Activated CD4-positive, alpha-beta memory T cell treated with anti-CD3 and anti-CD28 coated beads for 36 hours (primary cell): ENCODE data around the gene MICAL1. TPM values are rescaled to one million over a fixed set of nuclear protein-coding genes. Genes with fewer than 3 reads are reported as not detected.

Experiments
- CTCF ChIA-PET: fragments of 350-600 bp; sonication (Branson Sonifier 250); formaldehyde crosslinking; loops from one replicate; lab custom pipeline; 2021; ENCODE audit warnings: antibody characterized with exemption, inconsistent platforms; lab: Charles Lee
- POLR2A ChIA-PET: fragments of 350-600 bp; sonication (Branson Sonifier 250); formaldehyde crosslinking; loops from one replicate; lab custom pipeline; 2021; ENCODE audit warnings: antibody characterized with exemption; lab: Charles Lee
- DNase-seq: peaks from one replicate; pipeline ENCODE4 v3.0.0-alpha.2; 2020
- H3K27ac Mint-ChIP-seq: one replicate; pipeline ENCODE4 v1.8.0; 2021; ENCODE audit warnings: mixed read lengths
- H3K27me3 Mint-ChIP-seq: one replicate; pipeline ENCODE4 v1.8.0; 2021; ENCODE audit warnings: mixed read lengths
- H3K36me3 Mint-ChIP-seq: one replicate; pipeline ENCODE4 v1.8.0; 2021; ENCODE audit warnings: mixed read lengths
- H3K4me1 Mint-ChIP-seq: one replicate; pipeline ENCODE4 v1.8.0; 2021; ENCODE audit warnings: low read depth, mixed read lengths
- H3K4me3 Mint-ChIP-seq: one replicate; pipeline ENCODE4 v1.8.0; 2021; ENCODE audit warnings: mild to moderate bottlenecking, mixed read lengths
- H3K9me3 Mint-ChIP-seq: one replicate; pipeline ENCODE4 v1.8.0; 2021; ENCODE audit warnings: mixed read lengths
- intact Hi-C: fragments of 100-400 bp; cut with micrococcal nuclease; formaldehyde crosslinking; loops from one replicate; pipeline ENCODE4 v1.15.1; 2023
- total RNA-seq, 2 experiments: library from RNA; stranded (reverse); gene quantifications; one replicate each; pipeline ENCODE4 v1.2.3, GENCODE V29; 2021

Gene MICAL1
- total RNA-seq, 2 experiments from 2014 or later: 39.4 to 45.0 TPM

DNA sequence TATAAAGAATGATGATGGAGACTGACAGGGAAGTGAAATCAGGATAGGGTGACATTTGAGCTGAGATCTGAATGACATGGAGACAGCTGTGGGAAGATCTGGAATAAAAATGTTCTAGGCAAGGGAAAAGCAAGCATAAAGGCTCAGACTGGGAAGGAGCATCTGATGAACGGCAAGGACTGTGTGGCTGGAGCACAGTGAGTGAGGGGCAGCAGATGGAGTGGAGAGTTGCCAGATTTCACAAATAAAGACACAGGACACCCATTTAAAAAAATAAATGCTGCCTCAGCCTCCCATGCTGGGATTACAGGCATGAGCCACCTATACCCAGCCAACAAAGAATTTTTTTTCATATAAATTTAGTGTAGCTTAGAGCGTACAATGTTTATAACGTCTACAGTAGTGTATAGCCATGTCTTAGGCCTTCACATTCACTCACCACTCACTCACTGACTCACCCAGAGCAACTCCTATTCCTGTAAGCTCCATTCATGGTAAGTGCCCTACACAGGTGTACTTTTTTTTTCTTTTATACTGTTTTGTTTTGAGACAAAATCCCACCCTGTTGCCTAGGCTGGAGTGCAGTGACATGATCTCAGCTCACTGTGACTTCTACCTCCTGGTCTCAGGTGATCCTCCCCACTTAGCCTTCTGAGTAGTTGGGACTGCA lies 29.8 kb upstream of the MICAL1 start:
- Mint-ChIP-seq H3K9me3 (no peaks in the 10 kb centered on the region), H3K27ac (peak overlapping the region; percentile 35)
- DNase-seq: no peak

DNA sequence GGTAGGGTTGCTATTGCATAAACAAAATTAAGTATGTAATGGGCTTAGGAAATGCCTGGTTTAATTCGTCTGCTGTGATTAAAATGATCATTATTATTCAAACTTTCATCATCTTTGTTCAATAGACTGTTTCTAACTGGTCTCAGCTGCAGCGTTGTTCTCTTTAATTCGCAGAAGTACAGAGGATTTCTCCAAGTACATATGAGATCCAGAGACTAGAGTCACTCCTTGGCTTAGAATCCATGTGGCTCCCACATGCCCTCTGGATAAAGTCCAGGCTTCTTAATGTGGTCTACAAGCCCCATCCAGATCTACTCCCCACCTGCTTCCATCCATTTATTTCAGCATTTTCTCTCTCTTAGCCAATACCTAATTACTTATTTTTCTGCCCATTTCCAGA lies 28.6 kb upstream of the MICAL1 start:
- intact Hi-C loops: loop anchor here (5.0 to 10.0 kb wide), 4 partner anchors 33 to 1529 kb away; partner anchors contain the start of gene SEC63
- Mint-ChIP-seq H3K4me1 (peaks cover 38% of the 10 kb centered on the region), H3K27ac (no peak overlapping the region), H3K4me3 (peak overlapping the region; percentile 65), H3K27me3 (no peaks in the 10 kb centered on the region), H3K9me3 (no peaks in the 10 kb centered on the region), H3K36me3 (peaks cover 23% of the 10 kb centered on the region)
- POLR2A ChIA-PET: no interaction called here
- no peak for DNase-seq
- CTCF ChIA-PET: no interaction called here

More for the DNA sequence above, 29.8 kb upstream of the MICAL1 start:
- Mint-ChIP-seq H3K36me3 (peaks cover 16% of the 10 kb centered on the region), H3K4me1 (peaks cover 34% of the 10 kb centered on the region), H3K27me3 (no peaks in the 10 kb centered on the region), H3K4me3 (no peak overlapping the region)
- intact Hi-C loops: loop anchor here (10.0 kb wide), 1 partner anchor 1531 kb away; the partner anchor contains the start of gene SEC63
- POLR2A ChIA-PET: no interaction called here
- CTCF ChIA-PET: no interaction called here

GRCh38 chr6:109483735-109484057 lies 28.1 kb upstream of the MICAL1 start:
- Mint-ChIP-seq H3K27ac (peak overlapping the region; percentile 44), H3K9me3 (no peaks in the 10 kb centered on the region), H3K4me1 (peaks cover 42% of the 10 kb centered on the region), H3K27me3 (no peaks in the 10 kb centered on the region), H3K36me3 (peaks cover 27% of the 10 kb centered on the region), H3K4me3 (peak overlapping the region; percentile 65)
- intact Hi-C loops: loop anchor here (1.0 to 10.0 kb wide), 10 partner anchors 8 to 1529 kb away; partner anchors contain the start of genes CDC40, CEP57L1, PPIL6 and SEC63
- ChIA-PET POLR2A (no interaction called here), CTCF (interaction anchor here (1.8 kb wide), 1 partner anchor 556 kb away, joined by 5 read pairs; no protein-coding TSS in a partner anchor)
- no peak for DNase-seq

- Mint-ChIP-seq H3K4me3 (peak within 1 kb of the TSS; percentile 96), H3K9me3 (no peaks in the 10 kb centered on the region), H3K36me3 (peaks cover 30% of the 10 kb centered on the region), H3K27ac (peak within 1 kb of the TSS; percentile 90), H3K27me3 (no peaks in the 10 kb centered on the region), H3K4me1 (peaks cover 48% of the 10 kb centered on the region)
- POLR2A ChIA-PET: interaction anchor here (0.5 to 2.5 kb wide), 11 partner anchors 8 to 1627 kb away, joined by 3 to 13 read pairs (median 5); partner anchors contain the start of genes CD164, MICAL1 and SMPD2
- intact Hi-C loops: loop anchor here (1.0 to 10.0 kb wide), 10 partner anchors 8 to 1528 kb away; partner anchors contain the start of genes CDC40, CEP57L1, PPIL6 and SEC63
- peak; percentile 93 for DNase-seq
- CTCF ChIA-PET: interaction anchor here (0.7 to 1.8 kb wide), 4 partner anchors 42 to 557 kb away, joined by 3 to 8 read pairs (median 6); partner anchors contain the start of genes CD164, PPIL6 and SMPD2
These were observed 27.5 kb upstream of the MICAL1 start, which contains the start of gene ZBTB24 for GRCh38 chr6:109482905-109483734. ZBTB24 (minus strand) TSS chr6:109483219; CDS start chr6:109482026, 1,193 bp downstream.

DNA sequence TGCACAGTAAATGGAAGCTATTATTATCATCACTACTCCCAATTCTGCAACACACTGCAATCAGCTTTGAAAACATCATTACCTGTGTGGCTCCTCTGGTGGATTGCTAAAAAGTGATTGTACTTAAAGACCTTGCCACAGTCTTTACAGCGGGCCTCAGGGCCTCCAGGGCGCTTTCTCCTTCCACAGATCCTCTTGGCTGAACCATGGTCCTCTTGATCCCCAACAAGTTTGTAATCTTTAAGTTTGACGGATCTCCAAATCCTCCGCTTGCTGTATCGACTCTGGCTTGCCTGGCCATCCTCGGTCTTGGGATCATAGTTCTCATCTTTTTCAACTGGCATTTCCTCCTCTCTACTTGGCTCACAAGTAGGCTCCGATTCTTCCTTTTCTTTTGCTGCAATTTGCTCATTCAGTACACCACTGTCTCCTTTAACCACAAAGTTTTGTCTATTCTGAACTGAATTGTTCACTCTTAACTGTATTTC lies 25.5 kb upstream of the MICAL1 start:
- no peak for DNase-seq
- Mint-ChIP-seq H3K4me3 (peak overlapping the region; percentile 96), H3K27ac (peak overlapping the region; percentile 90), H3K4me1 (peaks cover 66% of the 10 kb centered on the region), H3K9me3 (no peaks in the 10 kb centered on the region), H3K27me3 (no peaks in the 10 kb centered on the region), H3K36me3 (peaks cover 45% of the 10 kb centered on the region)
- CTCF ChIA-PET: interaction anchor here (0.6 to 1.6 kb wide), 3 partner anchors 26 to 97 kb away, joined by 3 to 8 read pairs (median 3); partner anchors contain the start of genes MICAL1, PPIL6 and SMPD2
- POLR2A ChIA-PET: interaction anchor here (1.0 to 2.5 kb wide), 4 partner anchors 15 to 99 kb away, joined by 3 to 13 read pairs (median 4); partner anchors contain the start of gene MICAL1
- intact Hi-C loops: loop anchor here (1.0 to 10.0 kb wide), 5 partner anchors 23 to 1526 kb away; partner anchors contain the start of gene SEC63

DNA sequence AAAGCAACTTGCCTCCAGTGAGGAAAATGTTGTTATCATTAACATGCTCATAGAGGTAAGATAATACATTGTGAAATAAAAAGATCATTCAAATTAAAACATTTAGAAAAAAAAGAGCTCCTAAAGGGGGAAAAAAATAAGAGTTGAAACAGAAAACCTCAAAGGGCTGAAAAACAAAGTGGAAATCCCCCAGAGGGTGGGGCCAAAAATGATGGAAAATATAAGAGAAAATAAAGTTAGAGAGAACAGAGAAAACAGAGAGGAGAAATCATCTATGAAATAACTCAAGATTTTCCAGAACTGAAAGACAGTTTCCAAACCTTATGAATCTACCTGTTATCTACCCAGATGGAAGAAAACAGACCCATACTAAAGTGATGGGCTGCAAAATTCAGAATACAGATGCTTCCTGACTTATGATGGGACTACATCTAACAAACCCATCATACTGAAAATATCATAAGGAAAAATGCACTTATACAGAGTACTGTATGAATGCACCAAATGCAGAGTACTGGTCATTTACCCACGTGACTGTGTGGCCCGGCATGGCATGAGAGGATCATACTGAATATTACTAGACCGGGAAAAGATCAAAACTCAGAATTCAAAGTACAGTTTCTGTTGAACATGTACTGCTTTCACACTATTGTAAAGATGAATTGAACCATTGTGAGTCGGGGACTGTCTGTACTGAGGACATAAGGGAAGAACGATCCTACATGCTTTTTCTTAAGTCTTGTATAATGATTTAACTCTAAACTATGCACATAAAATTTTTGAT lies 23.5 kb upstream of the MICAL1 start:
- Mint-ChIP-seq H3K27me3 (no peaks in the 10 kb centered on the region), H3K27ac (peak overlapping the region; percentile 87), H3K4me1 (peaks cover 72% of the 10 kb centered on the region), H3K4me3 (peak overlapping the region; percentile 76), H3K36me3 (peaks cover 57% of the 10 kb centered on the region), H3K9me3 (no peaks in the 10 kb centered on the region)
- intact Hi-C loops: no loop called here
- no peak for DNase-seq
- ChIA-PET CTCF (interaction anchor here (0.6 to 1.3 kb wide), 6 partner anchors 15 to 640 kb away, joined by 3 to 4 read pairs (median 4); no protein-coding TSS in a partner anchor), POLR2A (interaction anchor here (1.1 to 1.7 kb wide), 5 partner anchors 16 to 97 kb away, joined by 3 to 6 read pairs (median 5); partner anchors contain the start of genes CD164, PPIL6 and SMPD2)

- intact Hi-C loops: no loop called here
These were observed 22.7 kb upstream of the MICAL1 start for GRCh38 chr6:109478222-109478805.

GRCh38 chr6:109477725-109478124 lies 22.2 kb upstream of the MICAL1 start:
- Mint-ChIP-seq H3K27me3 (no peaks in the 10 kb centered on the region), H3K27ac (peak overlapping the region; percentile 9), H3K4me1 (peaks cover 80% of the 10 kb centered on the region), H3K36me3 (peaks cover 68% of the 10 kb centered on the region), H3K4me3 (peak overlapping the region; percentile 76), H3K9me3 (no peaks in the 10 kb centered on the region)
- POLR2A ChIA-PET: no interaction called here
- DNase-seq: no peak
- CTCF ChIA-PET: no interaction called here
- intact Hi-C loops: no loop called here

More at GRCh38 chr6:109478222-109478805, 22.7 kb upstream of the MICAL1 start:
- H3K9me3 Mint-ChIP-seq: no peaks in the 10 kb centered on the region
- peak overlapping the region; percentile 87 for H3K27ac Mint-ChIP-seq
- no peak for DNase-seq
- ChIA-PET POLR2A (interaction anchor here (1.1 to 1.2 kb wide), 3 partner anchors 19 to 96 kb away, joined by 4 to 6 read pairs (median 5); partner anchors contain the start of genes CD164, PPIL6 and SMPD2), CTCF (interaction anchor here (0.6 to 1.3 kb wide), 6 partner anchors 15 to 641 kb away, joined by 3 to 4 read pairs (median 4); no protein-coding TSS in a partner anchor)
- H3K27me3 Mint-ChIP-seq: no peaks in the 10 kb centered on the region
- peaks cover 74% of the 10 kb centered on the region for H3K4me1 Mint-ChIP-seq
- peak overlapping the region; percentile 76 for H3K4me3 Mint-ChIP-seq
- H3K36me3 Mint-ChIP-seq: peaks cover 63% of the 10 kb centered on the region

GRCh38 chr6:109477184-109477583 lies 21.6 kb upstream of the MICAL1 start:
- ChIA-PET POLR2A (no interaction called here), CTCF (no interaction called here)
- Mint-ChIP-seq H3K27me3 (no peaks in the 10 kb centered on the region), H3K9me3 (no peaks in the 10 kb centered on the region), H3K27ac (peak overlapping the region; percentile 9), H3K4me1 (peaks cover 84% of the 10 kb centered on the region), H3K4me3 (peak overlapping the region; percentile 76), H3K36me3 (peaks cover 71% of the 10 kb centered on the region)
- DNase-seq: no peak
- intact Hi-C loops: no loop called here

- peaks cover 74% of the 10 kb centered on the region for H3K36me3 Mint-ChIP-seq
- DNase-seq: no peak
- peak overlapping the region; percentile 55 for H3K27ac Mint-ChIP-seq
- intact Hi-C loops: loop anchor here (1.0 kb wide), 1 partner anchor 8 kb away; the partner anchor contains the start of gene ZBTB24
- H3K4me1 Mint-ChIP-seq: peaks cover 84% of the 10 kb centered on the region
- CTCF ChIA-PET: no interaction called here
- H3K4me3 Mint-ChIP-seq: no peak overlapping the region
- POLR2A ChIA-PET: no interaction called here
- H3K9me3 Mint-ChIP-seq: no peaks in the 10 kb centered on the region
- no peaks in the 10 kb centered on the region for H3K27me3 Mint-ChIP-seq
These were observed 20.1 kb upstream of the MICAL1 start for GRCh38 chr6:109475625-109476024.
